GM12878 (cell line): ENCODE measurements around the gene DHCR24. TPM values are rescaled to one million over a fixed set of nuclear protein-coding genes. Genes with fewer than 3 reads are reported as not detected.

Experiments used
- ATAC-seq: fragments of 200-7000 bp; cut with Tn5 transposase; 3 replicates; pipeline ENCODE4 v1.9.1; 2020; ENCODE audit warnings: mild to moderate bottlenecking, moderate library complexity
- BruUV-seq: library from RNA; stranded (reverse); fragments of 400-500 nt; replicated peaks from 2 replicates; lab custom pipeline; 2021; lab: Mats Ljungman, UMichigan
- CTCF ChIA-PET: fragments of 300-600 bp; sonication (Branson Sonifier 250); formaldehyde crosslinking; extraction: SDS; loops from one replicate; lab custom pipeline; 2021; ENCODE audit warnings: inconsistent platforms; lab: Yijun Ruan, JAX
- POLR2A ChIA-PET: fragments of 350-600 bp; formaldehyde crosslinking; extraction: SDS; loops from one replicate; lab custom pipeline; 2021; ENCODE audit warnings: inconsistent platforms; lab: Charles Lee
- RAD21 ChIA-PET: fragments of 300-600 bp; sonication (Branson Sonifier 250); formaldehyde crosslinking; loops from one replicate; lab custom pipeline; 2023; ENCODE audit warnings: antibody characterized with exemption; ENCODE audit not compliant: unreplicated experiment; lab: Charles Lee
- SMC1A ChIA-PET: fragments of 300-600 bp; sonication (Branson Sonifier 250); formaldehyde crosslinking; loops from one replicate; lab custom pipeline; 2023; ENCODE audit not compliant: unreplicated experiment, uncharacterized antibody; lab: Charles Lee
- DNase-seq: peaks from one replicate; pipeline ENCODE4 v3.0.0-alpha.2; 2011; ENCODE audit warnings: low read depth, low spot score
- FAIRE-seq: peaks from 3 replicates; lab custom pipeline; 2011; peaks lifted over from hg19 to GRCh38; lab: Jason Lieb, UNC
- H2AFZ ChIP-seq: 2 replicates; pipeline ENCODE4 v1.6.0; 2011; ENCODE audit warnings: low read depth, low read length, control low read depth; ENCODE audit not compliant: control insufficient read depth
- H3K27ac ChIP-seq: 2 replicates; pipeline ENCODE4 v1.5.1; 2011; ENCODE audit warnings: control low read depth; ENCODE audit not compliant: control insufficient read depth, insufficient read depth
- H3K27me3 ChIP-seq, 2 experiments: replicated peaks in 1 of 2; 2 replicates each; pipeline versions ENCODE4 v1.6.0 to v1.6.1; 2011; ENCODE audit warnings: low read length in 1 of 2; ENCODE audit not compliant: control insufficient read depth in 2 of 2, insufficient read depth in 2 of 2
- H3K36me3 ChIP-seq, 2 experiments: 2 replicates each; pipeline ENCODE4 v1.5.1; 2011; ENCODE audit warnings: low read length in 1 of 2; ENCODE audit not compliant: control insufficient read depth in 2 of 2, insufficient read depth in 2 of 2
- H3K4me1 ChIP-seq: 2 replicates; pipeline ENCODE4 v1.6.1; 2011; ENCODE audit warnings: mild to moderate bottlenecking, low read length, moderate library complexity, mixed read lengths; ENCODE audit not compliant: control insufficient read depth, insufficient read depth
- H3K4me2 ChIP-seq: 2 replicates; pipeline ENCODE4 v1.6.0; 2011; ENCODE audit warnings: control low read depth; ENCODE audit not compliant: control insufficient read depth, insufficient read depth
- H3K4me3 ChIP-seq: fragments of 200-600 bp; sonication (generic); 2 replicates; pipeline ENCODE4 v1.5.1; 2016
- H3K79me2 ChIP-seq: 2 replicates; pipeline ENCODE4 v1.6.0; 2011; ENCODE audit warnings: low read length; ENCODE audit not compliant: control insufficient read depth, insufficient read depth
- H3K9ac ChIP-seq: 2 replicates; pipeline ENCODE4 v1.8.0; 2011; ENCODE audit warnings: low read length, control low read depth, mixed read lengths; ENCODE audit not compliant: control insufficient read depth, insufficient read depth
- H3K9me3 ChIP-seq: replicated peaks from 3 replicates; pipeline ENCODE4 v1.5.1; 2011; ENCODE audit warnings: mild to moderate bottlenecking, low read length; ENCODE audit not compliant: control insufficient read depth, insufficient read depth
- H4K20me1 ChIP-seq: 2 replicates; pipeline ENCODE4 v1.6.0; 2011; ENCODE audit not compliant: control insufficient read depth, insufficient read depth
- BHLHE40 ChIP-seq, 2 experiments: fragments of 450-650 bp in 1 of 2; IDR thresholded peaks; 2 replicates each; pipeline ENCODE4 v1.6.1; 2011 to 2017; ENCODE audit warnings: low read depth in 2 of 2, borderline replicate concordance in 1 of 2, improper control_type of control experiment in 1 of 2, low read length in 1 of 2, mild to moderate bottlenecking in 1 of 2
- CREB1 ChIP-seq: IDR thresholded peaks from 2 replicates; pipeline ENCODE4 v1.6.1; 2012; ENCODE audit warnings: low read depth, mild to moderate bottlenecking, inconsistent platforms
- HDAC2 ChIP-seq: fragments of 200-600 bp; sonication (generic); IDR thresholded peaks from 2 replicates; pipeline ENCODE4 v1.6.1; 2017
- IRF4 ChIP-seq: IDR thresholded peaks from 2 replicates; pipeline ENCODE4 v1.6.1; 2011; ENCODE audit warnings: low read depth, low read length
- JUNB ChIP-seq: IDR thresholded peaks from 2 replicates; pipeline ENCODE4 v1.6.1; 2016; ENCODE audit warnings: antibody characterized with exemption, mild to moderate bottlenecking
- MYC ChIP-seq: IDR thresholded peaks from 2 replicates; pipeline ENCODE4 v1.6.1; 2011; ENCODE audit warnings: mild to moderate bottlenecking, low read length, moderate library complexity, inconsistent platforms; ENCODE audit not compliant: insufficient read depth, insufficient replicate concordance, insufficient read length, severe bottlenecking
- NR2C1 ChIP-seq: fragments of 450-650 bp; IDR thresholded peaks from 2 replicates; pipeline ENCODE4 v1.6.1; 2017; ENCODE audit warnings: antibody characterized with exemption, mild to moderate bottlenecking, moderate library complexity
- SMAD5 ChIP-seq: IDR thresholded peaks from 2 replicates; pipeline ENCODE4 v1.6.1; 2016; ENCODE audit warnings: antibody characterized with exemption, low read depth
- STAT3 ChIP-seq: IDR thresholded peaks from 2 replicates; pipeline ENCODE4 v1.6.1; 2011; ENCODE audit warnings: low read depth, low read length, improper control_type of control experiment
- ZNF274 ChIP-seq: IDR thresholded peaks from one replicate; pipeline ENCODE4 v1.8.0; 2011; ENCODE audit not compliant: insufficient read length, insufficient read depth
- ZNF592 ChIP-seq: fragments of 450-650 bp; IDR thresholded peaks from 2 replicates; pipeline ENCODE4 v1.6.1; 2017; ENCODE audit warnings: mild to moderate bottlenecking, moderate library complexity
- in situ Hi-C: fragments of 300-500 bp; cut with MboI; formaldehyde crosslinking; loops from 9 replicates; pipeline ENCODE4 v1.14.3; 2018; ENCODE audit warnings: mixed read lengths
- intact Hi-C: fragments of 100-400 bp; cut with micrococcal nuclease; formaldehyde crosslinking; loops from one replicate; pipeline ENCODE4 v1.14.2; 2022; ENCODE audit not compliant: unreplicated experiment
- polyA plus RNA-seq, 11 experiments: library from polyadenylated mRNA; depleted of rRNA in 4 of 11; unstranded in 6 of 11; stranded (reverse) in 5 of 11; fragments of >200 nt; fragmentation: Nextera tagmentation in 4 of 11; fragmentation: Illumina TruSeq in 1 of 11; extraction: Ambion mirVana in 4 of 11; extraction: Trizol in 1 of 11; gene quantifications; 1 replicate in 1 of 11; 2 replicates in 10 of 11; pipeline versions ENCODE4 v1.2.1 to v1.2.3, GENCODE V29; 2011 to 2016; ENCODE audit warnings: inconsistent platforms in 2 of 11, missing spikeins in 2 of 11, low read depth in 1 of 11
- total RNA-seq, 4 experiments: library from RNA; depleted of rRNA in 3 of 4; stranded (reverse); fragments of >200 nt in 3 of 4; fragmentation: Illumina TruSeq in 1 of 4; extraction: Trizol in 1 of 4; gene quantifications; 2 replicates each; pipeline versions ENCODE4 v1.2.1 to v1.2.3, GENCODE V29; 2013 to 2021

The DHCR24 gene
- total and polyA plus RNA-seq, 10 of the 15 experiments (the other 5 are each of a cell fraction or from before 2014, with no cell fraction given): 23.3 to 169 (median 120) TPM

- Histone ChIP-seq H3K9ac (no peak overlapping the region), H3K79me2 (no peaks in the 10 kb centered on the region), H2AFZ (no peak overlapping the region), H3K27ac (no peak overlapping the region), H3K9me3 (no peaks in the 10 kb centered on the region; the same call in 2 of the 3 replicates), H3K4me1 (no peaks in the 10 kb centered on the region), H3K36me3 (no peaks in the 10 kb centered on the region), H3K27me3 (no peaks in the 10 kb centered on the region), H3K4me2 (no peak overlapping the region), H3K4me3 (no peak overlapping the region), H4K20me1 (no peaks in the 10 kb centered on the region)
- CTCF ChIA-PET: interaction anchor here (0.6 kb wide), 1 partner anchor 328 kb away, joined by 3 read pairs; no protein-coding TSS in a partner anchor
- TF ChIP-seq CREB1 (no peak), SMAD5 (no peak), HDAC2 (no peak), JUNB (no peak), NR2C1 (no peak), MYC (no peak), ZNF274 (no peak), IRF4 (no peak), BHLHE40 (IDR thresholded peaks at IDR 0.05; ENCODE audit: borderline replicate concordance in 1 of 2, low read depth in 2 of 2, low read length in 1 of 2) (no peak), STAT3 (no peak), ZNF592 (no peak)
- SMC1A ChIA-PET: no interaction called here
- RAD21 ChIA-PET: no interaction called here
- intact Hi-C loops: no loop called here
- DNase-seq (no peak), ATAC-seq (no peak), FAIRE-seq (no peak)
- BruUV-seq: no TSS peak
- POLR2A ChIA-PET: no interaction called here
- in situ Hi-C loops: no loop called here
Measured at GRCh38 chr1:54819733-54820132, 67.3 kb downstream of the DHCR24 start.
